Muscle of arm (tissue), 14 donors: Measurements from ENCODE around the gene DCUN1D4. TPM values are rescaled to one million over a fixed set of nuclear protein-coding genes. Genes with fewer than 3 reads are reported as not detected.
A peak's percentile ranks its signal among the peaks of the same experiment; 100 is the strongest.

Experiments
- DNase-seq: peaks from one replicate; pipeline ENCODE4 v3.0.0-alpha.2; 2013
- long read RNA-seq, 11 donors: transcript quantifications; one replicate each; lab custom pipeline, GENCODE V29; 2026
- polyA plus RNA-seq, 12 donors: library from polyadenylated mRNA; unstranded; fragments of 120-200 nt; gene quantifications; one replicate each; pipeline ENCODE4 v1.2.1, GENCODE V29; 2013; ENCODE audit not compliant: insufficient read length in 12 of 12

DCUN1D4 gene
- polyA plus RNA-seq, result 10 to 100 TPM in 11 of 12 donors, not detected in 1; 18.6 to 33.4 (median 29.1) TPM
- long read RNA-seq, donor 1, full-length matches to known transcripts, result 3 of 16 reads
- long read RNA-seq, donor 1, partial matches to known transcripts, result 13 of 16 reads
- long read RNA-seq, donor 1, other reads (novel, unspliced or antisense), result 0 of 16 reads
- long read RNA-seq, donor 2, full-length matches to known transcripts, result 7 of 7 reads
- long read RNA-seq, donor 2, partial matches to known transcripts, result 0 of 7 reads
- long read RNA-seq, donor 2, other reads (novel, unspliced or antisense), result 0 of 7 reads
- long read RNA-seq, donor 3, full-length matches to known transcripts, result 2 of 2 reads
- long read RNA-seq, donor 3, partial matches to known transcripts, result 0 of 2 reads
- long read RNA-seq, donor 3, other reads (novel, unspliced or antisense), result 0 of 2 reads
- long read RNA-seq, donor 4, full-length matches to known transcripts, result 1 of 1 reads
- long read RNA-seq, donor 4, partial matches to known transcripts, result 0 of 1 reads
- long read RNA-seq, donor 4, other reads (novel, unspliced or antisense), result 0 of 1 reads
- long read RNA-seq, donor 5, full-length matches to known transcripts, result 9 of 9 reads
- long read RNA-seq, donor 5, partial matches to known transcripts, result 0 of 9 reads
- long read RNA-seq, donor 5, other reads (novel, unspliced or antisense), result 0 of 9 reads
- long read RNA-seq, donor 6, full-length matches to known transcripts, result 4 of 4 reads
- long read RNA-seq, donor 6, partial matches to known transcripts, result 0 of 4 reads
- long read RNA-seq, donor 6, other reads (novel, unspliced or antisense), result 0 of 4 reads
- long read RNA-seq, donor 7, result 0 reads
- long read RNA-seq, donor 8, full-length matches to known transcripts, result 4 of 4 reads
- long read RNA-seq, donor 8, partial matches to known transcripts, result 0 of 4 reads
- long read RNA-seq, donor 8, other reads (novel, unspliced or antisense), result 0 of 4 reads
- long read RNA-seq, donor 9, result 0 reads
- long read RNA-seq, donor 10, full-length matches to known transcripts, result 3 of 3 reads
- long read RNA-seq, donor 10, partial matches to known transcripts, result 0 of 3 reads
- long read RNA-seq, donor 10, other reads (novel, unspliced or antisense), result 0 of 3 reads
- long read RNA-seq, donor 11, full-length matches to known transcripts, result 4 of 4 reads
- long read RNA-seq, donor 11, partial matches to known transcripts, result 0 of 4 reads
- long read RNA-seq, donor 11, other reads (novel, unspliced or antisense), result 0 of 4 reads

DNA sequence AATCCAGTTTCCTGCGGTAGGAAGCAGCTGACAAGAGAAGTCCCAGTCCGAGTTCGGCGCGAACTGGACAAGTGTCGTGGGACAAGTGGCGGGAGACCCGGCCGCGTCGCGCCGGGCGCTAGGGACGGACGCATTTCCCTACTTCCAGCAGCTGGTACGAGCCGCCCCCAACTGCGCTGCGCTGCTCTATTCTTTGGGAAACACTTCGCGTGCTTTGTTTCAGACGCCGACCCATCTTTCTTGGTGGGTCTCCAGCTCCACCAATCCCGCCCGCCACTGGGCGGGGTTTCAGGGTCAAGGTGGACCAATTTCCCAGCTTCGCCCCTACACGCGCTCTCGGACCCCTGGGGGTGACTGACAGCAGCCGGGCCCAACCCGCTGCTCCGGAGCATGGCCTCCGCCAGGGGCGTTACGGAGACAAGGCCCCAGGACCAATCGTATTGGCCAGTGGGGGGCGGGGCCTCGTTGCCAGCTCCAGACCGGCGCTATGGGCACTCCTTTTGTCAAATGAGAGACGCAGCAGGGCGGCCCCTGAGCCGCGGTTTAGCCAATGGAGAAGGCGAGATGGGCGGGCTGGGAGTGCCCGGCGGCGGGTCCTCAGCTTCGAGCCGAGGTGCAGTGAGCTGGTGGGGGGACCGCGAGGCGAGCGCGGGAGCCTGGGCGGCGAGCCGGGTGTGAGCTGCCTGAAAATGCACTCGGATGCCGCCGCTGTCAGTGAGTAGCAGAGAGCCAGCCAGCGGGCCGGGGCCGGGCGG, at the start of gene DCUN1D4:
TSS of gene DCUN1D4 (plus strand) at position 600 of the 755 bp plus-strand sequence. CDS start at position 690, 90 bp downstream.
- DNase-seq, result peak; percentile 99

DNA sequence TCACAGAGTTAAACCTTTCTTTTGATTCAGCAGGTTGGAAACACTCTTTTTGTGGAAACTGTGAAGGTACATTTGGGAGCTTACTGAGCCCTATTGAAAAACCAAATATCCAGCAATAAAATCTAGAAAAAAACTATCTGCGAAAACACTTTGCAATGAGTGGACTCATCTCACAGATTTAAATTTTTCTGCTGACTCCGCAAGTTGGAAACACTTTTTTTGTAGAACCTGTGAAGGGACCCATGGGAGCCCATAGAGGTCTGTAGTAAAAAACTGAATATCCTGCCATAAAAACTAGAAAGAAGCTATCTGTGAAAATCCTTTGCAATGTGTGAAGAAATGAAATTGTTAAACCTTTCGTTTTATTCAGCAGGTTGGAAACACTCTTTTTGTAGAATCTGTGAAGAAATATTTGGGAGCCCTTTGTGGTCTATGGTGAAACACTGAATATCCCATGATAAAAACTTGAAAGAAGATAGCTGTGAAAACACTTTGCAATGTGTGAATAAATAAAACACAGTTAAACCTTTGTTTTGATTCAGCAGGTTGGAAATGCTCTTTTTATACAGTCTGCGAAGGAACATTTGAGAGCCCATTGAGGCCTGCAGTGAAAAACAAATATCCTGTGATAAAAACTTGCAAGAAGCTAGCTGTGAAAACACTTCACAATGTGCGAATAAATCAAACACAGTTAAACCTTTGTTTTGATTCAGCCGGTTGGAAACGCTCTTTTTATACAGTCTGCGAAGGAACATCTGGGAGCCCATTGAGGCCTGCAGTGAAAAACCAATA, 22.3 kb upstream of the DCUN1D4 start:
- DNase-seq, result no peak

DNA sequence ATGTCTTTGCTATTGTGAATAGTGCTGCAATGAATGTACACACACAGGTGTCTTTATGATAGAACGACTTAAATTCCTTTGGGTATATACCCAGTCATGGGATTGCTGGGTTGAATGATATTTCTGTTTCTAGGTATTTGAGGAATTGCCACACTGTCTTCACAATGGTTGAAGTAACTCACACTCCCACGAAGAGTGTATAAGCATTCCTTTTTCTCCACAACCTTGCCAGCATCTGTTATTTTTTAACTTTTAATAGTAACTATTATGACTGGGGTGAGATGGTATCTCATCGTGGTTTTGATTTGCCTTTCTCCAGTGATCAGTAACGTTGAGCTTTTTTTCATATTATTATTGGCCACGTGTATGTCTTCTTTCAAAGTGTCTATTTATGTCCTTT, 17.6 kb upstream of the DCUN1D4 start:
- DNase-seq, result no peak

DNA sequence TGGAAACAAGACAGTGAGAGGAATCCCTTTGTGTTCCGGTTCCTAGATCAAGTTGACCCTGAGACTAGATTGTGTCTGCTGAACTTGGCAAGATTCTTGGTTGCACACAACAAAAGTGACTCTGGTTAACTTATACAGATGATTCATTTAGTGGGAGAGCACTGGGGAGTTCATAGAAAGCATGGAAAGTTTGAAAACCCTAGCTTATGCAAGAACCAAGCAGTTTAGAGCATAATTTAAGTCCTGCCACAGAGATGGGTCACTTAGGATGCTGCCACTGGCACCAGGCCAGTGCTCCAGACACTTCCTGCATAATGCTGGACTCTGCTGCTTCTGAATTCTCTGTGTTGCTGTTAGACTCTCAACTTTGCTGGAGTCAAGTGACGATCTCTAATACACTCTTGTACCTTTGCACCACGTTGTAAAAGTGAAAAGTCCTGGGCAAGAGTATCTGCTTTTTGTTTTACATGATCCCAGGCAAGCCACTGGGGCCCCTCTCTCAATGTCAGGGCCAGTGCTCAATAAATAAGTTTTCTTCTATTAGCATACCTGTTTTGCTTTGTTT, 12.7 kb upstream of the DCUN1D4 start:
- DNase-seq, result no peak

DNA sequence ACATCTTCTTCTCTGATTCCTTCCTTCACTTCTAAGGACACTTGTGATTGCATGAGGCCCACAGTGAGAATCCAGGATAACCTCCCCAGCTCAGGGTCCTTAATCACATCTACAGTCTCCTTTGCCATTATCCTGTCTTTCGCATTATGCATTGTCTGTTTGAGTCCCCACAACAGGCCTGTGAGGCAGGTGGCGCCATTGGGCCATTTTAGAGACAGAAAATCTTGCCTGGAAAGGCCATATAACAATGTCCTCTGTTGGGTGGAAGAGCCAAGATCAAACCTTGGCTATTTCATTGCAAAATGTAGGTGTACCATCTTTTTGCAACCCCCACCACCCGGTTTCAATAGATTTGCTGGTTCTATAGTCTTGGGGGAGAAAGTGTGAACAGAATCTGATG, 11.8 kb upstream of the DCUN1D4 start:
- peak; percentile 27 for DNase-seq

DNA sequence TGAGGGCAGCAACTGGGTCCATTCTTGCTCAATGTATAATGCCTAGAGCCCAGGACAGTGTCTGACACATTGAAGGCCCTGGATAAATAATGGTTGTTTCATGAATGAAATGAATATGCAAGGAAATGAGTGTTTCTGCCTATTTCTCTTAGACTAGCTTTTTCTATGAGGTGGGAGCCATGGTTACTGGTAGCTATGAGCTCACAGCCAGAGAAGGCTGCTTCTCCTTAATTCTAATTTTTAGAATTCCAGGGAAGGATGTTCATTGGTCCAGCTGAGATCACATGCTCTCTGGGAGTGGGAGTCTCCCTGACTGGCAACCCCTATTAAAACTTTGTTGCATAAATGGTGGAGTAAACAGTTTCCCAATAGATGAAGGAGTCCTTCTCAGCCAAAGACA, 9.7 kb upstream of the DCUN1D4 start:
- no peak for DNase-seq

DNA sequence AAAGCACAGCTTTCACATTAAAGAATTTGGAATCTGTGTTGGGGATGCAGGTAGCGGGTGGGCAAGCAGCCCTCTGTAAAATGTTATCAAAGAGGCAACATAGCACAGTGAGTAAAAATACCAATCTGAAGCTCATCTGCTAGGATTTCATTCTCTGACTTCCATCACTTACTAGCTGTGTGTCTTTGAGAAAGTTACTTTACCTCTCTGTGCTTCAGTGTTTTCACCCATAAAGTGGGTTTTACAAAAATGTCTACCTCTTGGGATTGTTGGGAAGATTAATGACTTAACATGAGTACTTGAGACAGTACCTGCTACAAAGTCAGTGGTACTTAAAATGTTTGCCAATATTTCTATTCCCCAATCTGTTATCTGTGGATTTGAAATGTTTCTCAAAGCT, 7.9 kb upstream of the DCUN1D4 start:
- no peak for DNase-seq

DNA sequence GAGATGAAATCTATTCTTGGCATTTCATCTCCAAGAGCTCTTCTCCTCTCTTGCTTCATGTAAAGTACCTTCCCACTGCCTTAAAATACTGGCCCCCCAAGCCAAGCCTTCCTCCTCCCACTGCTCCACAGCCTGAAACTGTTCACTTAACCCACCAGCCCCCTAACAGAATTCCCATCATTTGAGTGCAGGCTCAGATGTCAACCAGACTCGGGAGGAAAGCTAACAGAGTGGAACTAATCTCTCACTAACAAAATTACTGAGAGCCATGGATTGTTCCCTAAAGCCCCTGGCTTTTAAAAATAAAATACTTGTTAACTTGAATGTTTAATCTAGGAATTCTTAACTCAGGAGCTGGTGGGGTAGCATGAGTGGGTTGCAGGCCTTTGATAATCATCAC, 7.1 kb upstream of the DCUN1D4 start:
- DNase-seq, result no peak

DNA sequence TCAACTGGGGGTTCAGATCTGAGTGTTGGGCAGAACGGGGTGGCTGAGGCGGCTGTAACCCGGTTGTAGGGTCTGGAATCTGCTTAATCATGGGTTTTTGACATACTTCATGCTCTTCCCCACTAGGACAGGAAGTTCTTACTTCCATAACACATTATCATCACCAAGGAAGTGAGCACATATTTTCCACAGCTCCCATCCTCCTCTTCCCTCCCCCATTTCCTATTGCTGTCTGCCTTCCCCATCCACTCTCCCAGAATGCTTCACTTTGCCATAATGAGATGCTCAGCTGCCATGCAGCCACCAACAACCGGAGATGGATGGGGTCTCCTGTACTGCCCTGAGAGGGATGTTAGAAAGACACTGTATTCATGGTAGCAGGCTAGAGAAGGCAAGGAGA, 6.4 kb upstream of the DCUN1D4 start:
- no peak for DNase-seq

DNA sequence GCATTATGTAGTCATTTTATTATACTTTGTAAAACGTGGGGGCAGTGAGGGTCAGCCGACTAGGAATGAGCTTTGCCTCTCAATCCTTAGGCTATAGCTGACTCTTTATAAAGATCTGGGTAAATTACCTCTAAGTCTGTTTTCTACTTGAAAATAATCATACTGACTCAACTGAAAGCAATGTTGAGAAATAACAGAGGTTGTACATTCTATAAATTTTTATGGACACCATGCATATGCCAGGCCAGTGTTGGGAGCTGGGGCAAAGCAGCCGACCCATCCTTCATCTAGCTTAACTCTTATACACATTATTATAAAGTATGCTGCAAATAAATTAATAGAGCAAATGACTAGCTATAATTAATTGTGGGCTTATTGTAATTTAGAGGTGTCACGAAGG, 2.2 kb upstream of the DCUN1D4 start:
- DNase-seq, result no peak

DNA sequence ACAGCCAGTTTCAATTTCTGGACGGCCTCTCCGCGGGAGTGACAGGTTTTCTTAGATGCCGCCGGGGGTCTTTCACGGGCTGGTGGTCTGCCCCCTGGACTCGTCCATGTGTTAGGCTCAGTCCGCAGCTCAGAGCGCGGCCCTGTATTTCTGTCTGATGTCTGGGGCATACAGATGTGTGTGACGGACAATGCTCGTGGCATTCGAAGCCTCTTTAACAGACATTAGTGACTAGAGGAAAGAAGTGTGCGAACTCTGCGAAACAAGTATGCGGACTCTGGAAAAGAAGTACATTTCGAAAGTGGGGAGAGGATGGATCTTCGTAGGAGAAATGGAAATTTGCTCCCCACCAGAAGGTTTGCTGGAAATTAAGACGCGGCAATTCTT, 793 bp upstream of the DCUN1D4 start:
- DNase-seq, result no peak

DNA sequence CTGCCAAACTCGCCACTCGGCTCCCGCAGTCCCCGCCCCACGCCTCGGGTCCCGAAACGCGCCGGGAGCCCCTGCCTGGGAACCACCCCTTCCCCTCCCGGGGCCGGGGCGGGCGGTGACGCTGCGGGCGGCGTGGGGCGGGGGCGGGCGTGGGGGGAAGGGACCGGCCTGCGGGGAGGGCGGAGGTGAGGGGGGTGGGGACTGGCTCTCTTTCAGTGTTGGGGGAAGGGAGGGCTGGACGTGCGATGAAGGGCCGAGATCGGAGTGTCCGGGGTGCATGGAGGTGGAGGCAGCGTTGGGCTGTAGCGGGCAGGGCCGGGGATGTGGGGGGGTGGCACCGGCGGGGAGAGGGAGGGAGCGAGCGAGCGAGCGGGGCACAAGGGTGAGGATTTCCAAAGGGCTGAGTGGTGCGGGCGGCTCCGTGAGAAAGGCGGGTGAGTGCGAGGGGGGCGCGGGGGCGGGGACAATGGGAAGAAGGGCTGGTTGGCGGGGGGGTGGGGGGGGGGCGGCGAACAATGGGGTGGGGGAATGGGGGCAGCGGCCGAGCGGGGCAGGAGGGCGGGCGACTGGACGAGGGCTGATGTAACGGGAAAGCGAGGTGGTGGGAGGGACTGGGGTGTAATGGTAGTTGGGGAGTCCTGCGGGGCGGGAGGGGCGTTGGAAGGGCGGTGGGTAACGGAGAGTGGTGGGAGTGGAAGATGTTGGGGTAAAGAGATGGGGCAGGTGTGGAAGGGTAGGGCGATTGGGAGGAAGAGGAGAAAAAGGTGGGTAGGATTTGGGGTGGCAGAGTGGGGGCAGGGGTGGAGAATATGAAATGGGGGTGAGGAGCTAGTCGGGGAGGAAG, 578 bp downstream of the DCUN1D4 start:
- peak; percentile 55 for DNase-seq

DNA sequence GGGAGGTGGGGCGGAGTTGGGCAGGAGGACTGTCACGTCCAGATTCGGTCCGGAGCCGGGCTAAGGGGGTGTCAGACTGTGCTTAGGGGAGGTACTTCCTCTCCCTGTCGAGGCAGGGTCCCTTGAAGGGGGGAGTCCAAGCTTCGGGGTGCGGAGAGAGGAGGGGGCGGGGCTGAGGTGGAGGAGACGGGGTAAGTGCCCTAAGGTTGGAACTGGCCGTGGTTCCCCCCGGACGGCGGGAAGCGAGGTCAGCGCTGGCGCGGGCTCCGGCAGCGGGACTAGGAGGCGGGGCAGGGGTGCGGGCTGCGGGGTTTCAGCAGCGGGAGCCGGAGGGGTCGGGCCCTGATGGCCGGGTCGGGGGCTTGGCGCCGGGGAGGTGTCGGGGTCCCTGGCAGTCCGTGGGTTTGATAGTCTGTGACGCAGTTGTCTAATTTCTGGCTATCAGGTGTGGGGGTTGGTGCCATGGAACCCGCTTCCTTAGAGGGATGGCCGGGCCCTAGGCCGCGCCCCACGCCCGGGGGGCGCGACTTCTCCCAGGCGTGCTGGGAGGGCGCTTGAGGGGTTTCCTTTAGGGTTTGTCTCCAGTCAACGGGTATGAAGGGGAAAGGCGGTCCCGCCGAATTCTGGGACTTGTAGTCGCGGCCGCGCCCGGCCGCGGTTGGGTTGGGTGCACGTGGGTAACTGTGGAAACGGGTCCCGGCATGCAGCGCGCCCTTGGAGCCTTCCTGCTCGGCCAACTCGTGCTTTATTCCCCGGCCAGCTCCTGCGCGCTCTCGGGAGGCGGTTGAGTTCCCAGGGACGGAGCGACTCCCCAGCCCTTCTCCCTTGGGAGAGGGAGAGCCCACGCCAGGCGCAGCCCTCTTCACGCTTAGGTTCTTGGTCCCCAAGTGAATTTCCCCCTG, 1.5 kb downstream of the DCUN1D4 start:
- peak; percentile 87 for DNase-seq

DNA sequence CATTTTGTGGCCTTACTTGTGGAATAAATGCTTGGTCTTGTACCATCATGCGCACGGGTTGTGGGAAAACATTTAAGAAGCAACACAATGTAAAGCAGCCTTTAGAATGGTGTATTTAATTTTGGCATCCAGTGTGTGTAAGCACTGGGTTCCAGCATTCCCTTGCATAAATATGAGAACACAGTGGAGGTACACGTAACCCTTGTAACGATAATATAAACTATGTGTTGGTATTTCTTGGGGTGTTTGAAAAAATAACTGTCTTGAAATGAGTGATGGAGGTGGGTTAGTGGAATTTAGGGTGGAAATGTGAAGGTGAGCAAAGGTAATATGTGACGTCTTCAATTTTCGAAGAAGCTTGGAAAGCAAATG, 2.1 kb downstream of the DCUN1D4 start:
- DNase-seq, result no peak

DNA sequence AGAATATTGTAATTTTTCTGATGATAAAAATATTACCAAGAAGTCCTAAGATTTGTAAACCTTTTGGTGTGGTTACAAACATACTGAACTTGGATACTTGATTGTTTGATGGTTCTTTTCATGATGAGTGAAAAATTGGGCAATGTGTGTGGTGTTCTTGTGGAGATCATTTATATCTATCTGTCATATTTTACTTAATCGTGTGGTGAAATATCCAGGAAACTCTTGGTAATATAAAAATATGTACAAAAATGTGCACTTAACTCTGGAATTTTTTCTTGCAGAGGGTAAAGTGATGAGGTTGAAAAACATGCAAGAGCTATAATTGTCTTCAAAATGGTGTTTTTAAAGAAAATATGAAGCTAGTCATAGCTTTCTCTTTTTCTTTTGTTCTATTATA, 2.8 kb downstream of the DCUN1D4 start:
- DNase-seq, result no peak

DNA sequence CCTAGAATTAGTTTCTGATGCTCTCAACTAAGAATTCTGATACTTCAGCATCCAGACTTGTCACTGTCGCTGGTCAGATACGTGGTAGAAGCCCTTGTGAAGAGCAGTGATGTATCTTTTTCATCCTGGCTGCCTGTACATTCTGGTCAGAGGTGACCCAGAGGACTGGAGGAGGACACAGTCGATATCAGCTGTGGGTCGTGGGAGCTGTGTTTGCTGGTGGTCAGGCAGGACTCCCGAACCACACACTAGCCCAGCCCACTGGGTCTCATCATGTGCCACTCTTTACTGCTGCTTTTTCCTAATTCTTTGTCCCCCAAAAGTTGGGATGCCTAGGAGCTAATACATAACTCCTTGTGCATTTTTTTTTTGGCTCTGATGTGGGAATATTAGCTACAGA, 6.5 kb downstream of the DCUN1D4 start:
- DNase-seq, result no peak

DNA sequence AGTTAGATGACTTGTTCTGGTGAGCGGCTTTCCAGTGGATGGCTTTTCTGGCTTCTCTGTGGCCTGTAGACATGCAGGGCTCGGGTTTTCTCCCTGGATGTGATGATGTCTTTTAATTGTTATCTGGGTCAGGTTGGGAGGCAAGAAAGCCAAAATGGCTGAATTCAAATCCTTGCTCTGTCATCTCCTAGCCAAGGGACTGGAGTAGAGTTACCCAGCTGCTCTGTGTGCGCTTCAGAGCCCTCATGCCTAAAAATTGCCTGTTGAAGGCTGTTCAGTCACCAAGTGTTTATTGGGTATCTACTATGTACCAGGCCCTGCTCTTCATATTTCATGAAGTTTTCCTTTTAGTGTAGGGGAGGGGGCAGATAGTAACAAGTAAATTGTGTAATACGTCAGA, 7.3 kb downstream of the DCUN1D4 start:
- no peak for DNase-seq
